ENCODE results near the gene SFRP2.

The SFRP2 gene

DNA sequence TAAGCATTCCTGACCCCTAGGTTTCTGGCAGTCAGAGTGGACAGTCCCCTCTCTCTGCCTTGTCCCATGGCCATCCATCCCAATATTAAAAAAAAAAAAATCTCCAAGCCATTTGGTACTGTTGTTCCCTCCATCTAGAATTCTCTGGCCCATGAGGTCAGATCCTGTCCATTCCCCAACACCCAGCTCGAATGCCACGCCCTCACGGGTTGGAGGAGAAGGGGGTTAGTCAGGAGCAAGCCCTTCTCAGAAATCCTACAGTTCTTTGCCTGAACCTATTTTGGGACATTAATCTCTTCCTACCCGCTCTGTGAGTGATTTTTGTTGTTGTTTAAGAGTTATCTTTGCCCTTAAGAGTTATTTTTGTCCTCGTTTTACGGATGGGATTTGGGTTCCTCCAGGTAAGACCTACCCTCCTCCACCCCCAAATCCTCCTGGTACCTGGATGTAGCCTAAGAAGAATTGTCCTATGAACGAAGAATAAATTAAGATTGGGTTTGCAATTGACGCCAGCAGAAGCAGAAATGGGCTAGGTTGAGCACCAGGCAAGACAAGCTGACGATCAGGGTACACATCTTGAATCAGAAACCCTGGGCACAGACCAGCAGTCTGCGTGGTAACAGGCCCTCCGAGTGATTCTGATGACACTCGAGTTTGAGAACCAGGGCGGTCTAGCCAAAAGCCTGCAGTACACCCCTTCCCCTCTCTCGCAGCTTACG is 30.0 kb downstream of the SFRP2 start:
- Histone ChIP-seq H3K27ac (ENCODE audit: insufficient read depth, low read length, poor library complexity, severe bottlenecking) (no peak overlapping the region), H3K4me3 (ENCODE audit: insufficient read depth, low read depth, low read length, poor library complexity, severe bottlenecking) (no peak overlapping the region), H3K36me3 (ENCODE audit: control insufficient read depth, insufficient read depth, low read length) (no peaks in the 10 kb centered on the region), H3K27me3 (replicated peaks; ENCODE audit: control insufficient read depth, insufficient read depth, low read length, poor library complexity, severe bottlenecking) (no peaks in the 10 kb centered on the region), H3K4me1 (ENCODE audit: control insufficient read depth, insufficient read depth, low read length, poor library complexity, severe bottlenecking) (peaks cover 3% of the 10 kb centered on the region), H3K9me3 (ENCODE audit: control insufficient read depth, low read length) (no peaks in the 10 kb centered on the region)
- DNase-seq, result no peak

DNA sequence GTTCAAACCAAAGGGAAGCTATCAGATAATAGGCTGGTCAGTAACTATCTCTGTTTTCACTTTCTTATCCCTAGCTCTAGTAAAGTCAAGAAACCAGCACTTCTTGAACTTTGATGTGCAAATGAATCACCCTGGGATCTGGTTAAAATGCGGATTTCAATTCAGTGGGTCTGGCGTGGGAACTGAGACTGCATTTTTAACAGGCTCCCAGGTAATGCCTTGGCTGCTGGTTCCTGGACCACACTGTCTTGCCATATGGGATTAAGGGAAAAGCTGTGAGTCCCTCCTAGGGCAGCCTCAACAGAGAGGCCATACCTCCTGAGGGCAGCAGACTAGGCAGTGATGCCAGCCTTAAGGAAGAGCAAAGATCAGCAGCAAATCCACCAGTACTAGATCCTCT is 30.7 kb downstream of the SFRP2 start:
- no peaks in the 10 kb centered on the region for H3K27me3 ChIP-seq (replicated peaks; ENCODE audit: control insufficient read depth, insufficient read depth, low read length, poor library complexity, severe bottlenecking)
- no peaks in the 10 kb centered on the region for H3K9me3 ChIP-seq (ENCODE audit: control insufficient read depth, low read length)
- H3K4me1 ChIP-seq (ENCODE audit: control insufficient read depth, insufficient read depth, low read length, poor library complexity, severe bottlenecking), result peaks cover 3% of the 10 kb centered on the region
- DNase-seq, result no peak
- H3K36me3 ChIP-seq (ENCODE audit: control insufficient read depth, insufficient read depth, low read length), result no peaks in the 10 kb centered on the region
- H3K4me3 ChIP-seq (ENCODE audit: insufficient read depth, low read depth, low read length, poor library complexity, severe bottlenecking), result no peak overlapping the region
- no peak overlapping the region for H3K27ac ChIP-seq (ENCODE audit: insufficient read depth, low read length, poor library complexity, severe bottlenecking)

DNA sequence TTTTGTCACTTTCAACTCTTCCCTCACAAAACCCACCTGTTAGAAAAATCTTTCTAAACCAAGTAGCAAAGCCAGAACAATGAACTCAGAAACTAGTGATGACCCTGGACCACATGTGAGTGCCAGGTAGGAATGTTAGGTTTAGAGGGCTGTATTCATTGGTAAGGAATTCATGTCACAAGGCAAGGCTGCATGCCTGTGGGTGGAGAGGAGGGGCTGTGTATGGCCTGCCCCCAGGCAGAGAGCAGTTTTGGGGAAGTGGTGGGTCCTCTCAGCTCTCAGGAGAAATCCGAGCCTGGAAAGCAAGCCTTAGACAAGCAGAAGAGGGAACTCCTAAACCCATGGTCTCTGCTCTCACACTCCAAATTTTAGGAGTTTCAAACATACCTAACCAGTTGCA is 31.5 kb downstream of the SFRP2 start:
- no peaks in the 10 kb centered on the region for H3K27me3 ChIP-seq (replicated peaks; ENCODE audit: control insufficient read depth, insufficient read depth, low read length, poor library complexity, severe bottlenecking)
- H3K27ac ChIP-seq (ENCODE audit: insufficient read depth, low read length, poor library complexity, severe bottlenecking), result no peak overlapping the region
- peaks cover 3% of the 10 kb centered on the region for H3K4me1 ChIP-seq (ENCODE audit: control insufficient read depth, insufficient read depth, low read length, poor library complexity, severe bottlenecking)
- DNase-seq, result no peak
- H3K9me3 ChIP-seq (ENCODE audit: control insufficient read depth, low read length), result no peaks in the 10 kb centered on the region
- H3K4me3 ChIP-seq (ENCODE audit: insufficient read depth, low read depth, low read length, poor library complexity, severe bottlenecking), result no peak overlapping the region
- no peaks in the 10 kb centered on the region for H3K36me3 ChIP-seq (ENCODE audit: control insufficient read depth, insufficient read depth, low read length)

DNA sequence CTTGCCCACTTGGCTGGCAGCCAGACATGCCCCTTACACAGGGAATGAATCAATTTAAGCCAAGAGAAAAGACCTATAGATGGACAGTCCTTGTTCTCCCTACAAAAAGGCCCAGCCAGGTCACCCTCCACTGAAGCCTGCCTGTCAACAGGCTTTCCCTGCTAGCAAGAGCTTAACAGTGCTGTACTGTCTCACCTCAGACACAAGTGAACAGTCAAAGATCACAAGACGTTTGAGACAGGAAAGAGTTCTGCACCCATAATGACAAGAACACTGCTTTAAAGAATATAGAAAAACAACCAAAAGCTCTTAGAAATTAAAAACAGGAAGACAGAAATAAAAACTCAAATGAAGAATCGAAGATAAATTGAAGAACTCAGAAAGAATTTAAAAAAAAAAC is 33.7 kb downstream of the SFRP2 start:
- H3K36me3 ChIP-seq (ENCODE audit: control insufficient read depth, insufficient read depth, low read length), result no peaks in the 10 kb centered on the region
- no peak overlapping the region for H3K4me3 ChIP-seq (ENCODE audit: insufficient read depth, low read depth, low read length, poor library complexity, severe bottlenecking)
- H3K27me3 ChIP-seq (replicated peaks; ENCODE audit: control insufficient read depth, insufficient read depth, low read length, poor library complexity, severe bottlenecking), result no peaks in the 10 kb centered on the region
- no peak for DNase-seq
- no peaks in the 10 kb centered on the region for H3K9me3 ChIP-seq (ENCODE audit: control insufficient read depth, low read length)
- peaks cover 3% of the 10 kb centered on the region for H3K4me1 ChIP-seq (ENCODE audit: control insufficient read depth, insufficient read depth, low read length, poor library complexity, severe bottlenecking)
- H3K27ac ChIP-seq (ENCODE audit: insufficient read depth, low read length, poor library complexity, severe bottlenecking), result no peak overlapping the region

DNA sequence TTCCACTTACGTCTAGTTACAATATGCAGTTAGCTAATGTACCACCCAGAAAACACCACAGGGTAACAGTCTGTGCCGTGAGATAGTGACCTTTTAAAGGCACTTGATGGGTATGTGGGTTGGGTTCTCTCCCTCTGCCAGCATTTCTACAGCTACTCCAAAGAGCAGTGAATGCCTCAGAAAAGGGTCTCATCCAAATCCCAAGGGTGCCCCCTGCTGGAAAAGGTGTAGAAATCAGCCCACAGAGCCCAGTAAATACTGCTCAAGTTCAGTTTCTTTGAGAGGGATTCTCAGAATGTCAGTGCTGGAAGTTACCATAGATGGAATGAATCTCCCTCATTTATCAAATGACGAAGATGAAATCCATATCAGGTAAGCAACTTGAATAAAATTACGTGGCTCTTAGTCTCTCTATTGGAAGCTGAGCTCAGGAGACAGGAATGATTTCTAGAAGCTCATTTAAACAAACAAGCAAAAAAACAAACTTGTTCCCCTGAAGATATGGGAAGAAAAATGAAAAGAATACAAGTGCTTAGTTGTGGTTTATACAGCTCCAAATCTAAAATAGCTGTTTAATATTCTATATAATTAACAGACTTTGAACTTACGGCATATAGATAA is 38.6 kb downstream of the SFRP2 start:
- DNase-seq, result peak in 1 of 3 donors; percentile 35
- no peak overlapping the region for H3K27ac ChIP-seq (ENCODE audit: insufficient read depth, low read length, poor library complexity, severe bottlenecking)
- no peak overlapping the region for H3K4me3 ChIP-seq (ENCODE audit: insufficient read depth, low read depth, low read length, poor library complexity, severe bottlenecking)
- no peaks in the 10 kb centered on the region for H3K27me3 ChIP-seq (replicated peaks; ENCODE audit: control insufficient read depth, insufficient read depth, low read length, poor library complexity, severe bottlenecking)
- H3K4me1 ChIP-seq (ENCODE audit: control insufficient read depth, insufficient read depth, low read length, poor library complexity, severe bottlenecking), result no peaks in the 10 kb centered on the region
- no peaks in the 10 kb centered on the region for H3K9me3 ChIP-seq (ENCODE audit: control insufficient read depth, low read length)
- no peaks in the 10 kb centered on the region for H3K36me3 ChIP-seq (ENCODE audit: control insufficient read depth, insufficient read depth, low read length)

DNA sequence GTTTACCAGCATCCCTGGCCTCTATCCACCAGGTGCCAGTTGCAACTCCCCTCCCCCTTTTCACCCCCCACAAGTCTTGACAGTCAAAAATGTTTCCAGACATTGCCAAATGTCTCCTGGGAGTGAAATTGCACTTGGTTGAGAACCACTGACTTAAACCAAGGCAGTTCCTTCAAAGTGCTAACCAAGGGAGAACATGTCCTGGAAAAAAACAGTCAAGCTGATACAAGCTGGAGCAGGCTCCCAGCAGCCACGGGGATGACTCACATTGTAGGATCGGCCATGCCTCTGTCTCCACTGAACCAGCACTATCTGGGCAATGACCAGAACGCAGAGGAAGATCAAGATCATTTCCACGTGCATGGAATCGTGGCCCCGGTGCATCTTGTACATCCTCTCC is 40.5 kb downstream of the SFRP2 start:
- H3K9me3 ChIP-seq (ENCODE audit: control insufficient read depth, low read length), result no peaks in the 10 kb centered on the region
- no peak overlapping the region for H3K4me3 ChIP-seq (ENCODE audit: insufficient read depth, low read depth, low read length, poor library complexity, severe bottlenecking)
- H3K4me1 ChIP-seq (ENCODE audit: control insufficient read depth, insufficient read depth, low read length, poor library complexity, severe bottlenecking), result no peaks in the 10 kb centered on the region
- H3K36me3 ChIP-seq (ENCODE audit: control insufficient read depth, insufficient read depth, low read length), result no peaks in the 10 kb centered on the region
- H3K27ac ChIP-seq (ENCODE audit: insufficient read depth, low read length, poor library complexity, severe bottlenecking), result no peak overlapping the region
- no peak for DNase-seq
- H3K27me3 ChIP-seq (replicated peaks; ENCODE audit: control insufficient read depth, insufficient read depth, low read length, poor library complexity, severe bottlenecking), result no peaks in the 10 kb centered on the region

DNA sequence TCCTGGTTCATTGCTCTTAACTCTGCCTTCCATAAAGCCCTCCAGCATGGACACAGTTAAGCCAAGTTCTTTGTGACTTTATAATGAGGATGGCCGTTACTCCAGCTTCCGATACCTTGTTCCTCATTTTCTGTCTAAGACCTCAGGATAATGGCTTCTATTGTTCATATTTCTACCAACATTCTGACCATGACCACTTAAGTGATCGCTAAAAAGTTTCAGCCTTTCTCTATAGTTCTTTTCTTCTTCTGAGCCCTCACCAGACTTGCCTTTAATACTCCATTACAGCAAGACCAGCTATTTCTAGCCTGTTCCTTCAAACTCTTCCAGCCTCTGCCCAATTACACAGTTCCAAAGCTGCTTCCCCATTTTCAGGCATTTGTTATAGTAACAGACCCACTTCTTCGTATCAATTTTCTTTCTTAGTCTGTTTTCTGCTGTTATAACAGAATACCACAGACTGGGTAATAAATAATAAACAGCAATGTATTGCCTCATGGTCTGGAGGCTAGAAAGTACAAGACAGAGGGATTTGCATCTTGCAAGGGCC is 41.4 kb downstream of the SFRP2 start:
- Histone ChIP-seq H3K27me3 (replicated peaks; ENCODE audit: control insufficient read depth, insufficient read depth, low read length, poor library complexity, severe bottlenecking) (no peaks in the 10 kb centered on the region), H3K27ac (ENCODE audit: insufficient read depth, low read length, poor library complexity, severe bottlenecking) (no peak overlapping the region), H3K4me1 (ENCODE audit: control insufficient read depth, insufficient read depth, low read length, poor library complexity, severe bottlenecking) (no peaks in the 10 kb centered on the region), H3K36me3 (ENCODE audit: control insufficient read depth, insufficient read depth, low read length) (no peaks in the 10 kb centered on the region), H3K9me3 (ENCODE audit: control insufficient read depth, low read length) (no peaks in the 10 kb centered on the region), H3K4me3 (ENCODE audit: insufficient read depth, low read depth, low read length, poor library complexity, severe bottlenecking) (no peak overlapping the region)
- no peak for DNase-seq

DNA sequence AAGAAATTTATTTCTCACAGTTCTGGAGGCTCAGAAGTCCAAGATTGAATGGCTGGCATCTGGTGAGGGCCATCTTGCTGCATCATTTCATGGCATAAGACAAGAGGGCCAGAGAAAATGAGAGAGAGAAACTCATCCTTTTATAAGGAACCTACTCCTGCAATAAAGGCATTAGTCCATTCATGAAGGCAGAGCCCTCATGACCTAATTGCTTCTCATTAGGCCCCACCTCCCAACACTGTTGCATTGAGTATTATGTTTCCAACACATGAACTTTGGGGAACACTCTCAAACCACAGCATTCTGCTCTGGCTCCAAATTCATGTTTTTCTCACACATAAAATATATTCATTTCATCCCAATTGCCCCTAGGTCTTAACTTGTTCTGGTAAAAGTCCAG is 43.2 kb downstream of the SFRP2 start:
- Histone ChIP-seq H3K4me3 (ENCODE audit: insufficient read depth, low read depth, low read length, poor library complexity, severe bottlenecking) (no peak overlapping the region), H3K27ac (ENCODE audit: insufficient read depth, low read length, poor library complexity, severe bottlenecking) (no peak overlapping the region), H3K9me3 (ENCODE audit: control insufficient read depth, low read length) (no peaks in the 10 kb centered on the region), H3K4me1 (ENCODE audit: control insufficient read depth, insufficient read depth, low read length, poor library complexity, severe bottlenecking) (no peaks in the 10 kb centered on the region), H3K36me3 (ENCODE audit: control insufficient read depth, insufficient read depth, low read length) (no peaks in the 10 kb centered on the region), H3K27me3 (replicated peaks; ENCODE audit: control insufficient read depth, insufficient read depth, low read length, poor library complexity, severe bottlenecking) (no peaks in the 10 kb centered on the region)
- no peak for DNase-seq

DNA sequence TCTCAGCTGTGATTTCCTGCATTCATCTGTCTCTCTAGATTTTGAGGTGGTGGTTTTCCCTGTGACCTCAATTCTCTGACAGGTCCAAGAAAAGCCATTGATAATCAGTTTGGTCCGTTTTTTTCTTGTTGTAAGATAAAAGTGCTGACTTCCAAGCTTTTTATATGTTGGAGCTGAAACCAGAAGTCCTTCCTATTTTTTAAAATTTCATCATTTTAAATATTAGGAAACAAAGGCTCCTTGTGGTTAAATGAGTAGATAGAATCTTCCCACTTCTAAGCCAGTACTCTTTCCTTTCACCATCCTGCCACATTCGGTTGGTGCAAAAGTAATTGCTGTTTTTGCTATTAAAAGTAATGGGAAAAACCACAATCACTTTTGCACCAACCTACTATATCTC is 47.3 kb downstream of the SFRP2 start:
- no peak overlapping the region for H3K4me3 ChIP-seq (ENCODE audit: insufficient read depth, low read depth, low read length, poor library complexity, severe bottlenecking)

DNA sequence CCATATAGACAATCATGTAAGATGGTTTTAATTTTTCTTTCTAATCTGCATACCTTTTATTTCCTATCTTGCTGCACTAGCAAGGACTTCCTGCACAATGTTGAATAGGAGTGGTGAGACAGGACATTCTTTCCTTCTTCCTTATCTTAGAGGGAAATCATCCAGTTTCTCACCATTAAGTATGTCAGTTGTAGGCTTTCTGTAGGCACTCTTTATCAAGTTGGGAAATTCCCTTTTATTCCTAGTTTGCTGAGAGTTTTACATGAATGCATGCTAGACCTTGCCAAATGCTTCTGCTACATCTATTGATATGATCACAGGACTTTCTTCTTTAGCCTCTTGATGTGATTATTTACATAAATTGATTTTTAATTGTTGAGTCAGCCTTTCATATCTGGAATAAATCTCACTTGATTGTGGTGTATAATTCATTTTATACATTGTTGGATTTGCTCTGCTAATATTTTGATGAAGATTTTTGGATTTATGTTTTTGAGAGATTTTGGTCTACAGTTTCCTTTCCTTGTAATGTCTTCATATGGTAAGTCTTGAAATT is 52.9 kb downstream of the SFRP2 start:
- Histone ChIP-seq H3K4me1 (ENCODE audit: control insufficient read depth, insufficient read depth, low read length, poor library complexity, severe bottlenecking) (no peaks in the 10 kb centered on the region), H3K9me3 (ENCODE audit: control insufficient read depth, low read length) (no peaks in the 10 kb centered on the region), H3K27ac (ENCODE audit: insufficient read depth, low read length, poor library complexity, severe bottlenecking) (no peak overlapping the region), H3K27me3 (replicated peaks; ENCODE audit: control insufficient read depth, insufficient read depth, low read length, poor library complexity, severe bottlenecking) (no peaks in the 10 kb centered on the region), H3K36me3 (ENCODE audit: control insufficient read depth, insufficient read depth, low read length) (no peaks in the 10 kb centered on the region), H3K4me3 (ENCODE audit: insufficient read depth, low read depth, low read length, poor library complexity, severe bottlenecking) (no peak overlapping the region)
- no peak for DNase-seq

More for the DNA sequence above, 47.3 kb downstream of the SFRP2 start:
- H3K36me3 ChIP-seq (ENCODE audit: control insufficient read depth, insufficient read depth, low read length), result no peaks in the 10 kb centered on the region
- H3K27ac ChIP-seq (ENCODE audit: insufficient read depth, low read length, poor library complexity, severe bottlenecking), result no peak overlapping the region
- H3K27me3 ChIP-seq (replicated peaks; ENCODE audit: control insufficient read depth, insufficient read depth, low read length, poor library complexity, severe bottlenecking), result no peaks in the 10 kb centered on the region
- DNase-seq, result no peak
- H3K4me1 ChIP-seq (ENCODE audit: control insufficient read depth, insufficient read depth, low read length, poor library complexity, severe bottlenecking), result no peaks in the 10 kb centered on the region
- H3K9me3 ChIP-seq (ENCODE audit: control insufficient read depth, low read length), result no peaks in the 10 kb centered on the region

Data from effector memory CD4-positive, alpha-beta T cell (primary cell).